Measurements from ENCODE around the gene SLC22A17. TPM values are rescaled to one million over a fixed set of nuclear protein-coding genes. Genes with fewer than 3 reads are reported as not detected.

Gene SLC22A17
- total and polyA plus RNA-seq, 2 of the 13 experiments (the other 11 are each of a cell fraction or from before 2014, with no cell fraction given), result 0.95 to 1.1 TPM

DNA sequence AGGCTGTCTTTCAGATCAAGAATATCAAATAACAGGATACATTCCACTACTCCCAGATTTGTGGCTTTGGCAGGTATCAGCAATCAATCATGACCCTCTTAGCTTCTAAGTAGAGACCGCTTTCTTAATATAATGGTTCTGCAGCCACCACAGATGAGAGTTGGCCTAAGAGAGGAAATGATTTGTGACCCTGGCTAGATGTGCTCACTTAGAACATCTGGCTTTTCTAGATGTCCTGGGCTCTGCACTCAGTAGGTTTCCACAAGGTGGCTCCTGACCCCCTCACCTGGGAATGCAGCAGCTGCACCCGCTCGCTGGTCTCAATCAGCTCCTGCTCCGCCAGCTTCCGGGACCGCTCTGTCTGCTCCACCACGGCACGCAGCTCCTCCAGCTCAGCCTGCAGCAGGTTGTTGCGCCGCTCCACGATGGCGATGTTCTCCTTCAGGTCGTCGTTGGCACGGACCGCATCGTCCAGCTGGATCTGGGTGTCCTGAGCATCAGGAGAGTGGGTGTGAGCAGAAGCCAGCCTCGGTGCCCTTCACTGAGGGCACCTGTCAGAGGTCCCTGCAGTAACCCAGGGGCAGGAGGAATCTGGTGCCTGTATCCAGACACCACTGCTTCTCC is 33.1 kb upstream of the SLC22A17 start (continued):
- no peak for TF ChIP-seq TAF15 (IDR thresholded peaks at IDR 0.05; ENCODE audit: low read depth, low read length, poor library complexity, severe bottlenecking)
- peak; percentile 22; the same call in 1 of the 2 replicates for TF ChIP-seq ETV5 (CRISPR knock-in tag; IDR thresholded peaks at IDR 0.05; ENCODE audit: borderline replicate concordance)
- TF ChIP-seq RXRB (CRISPR knock-in tag; IDR thresholded peaks at IDR 0.05; ENCODE audit: borderline replicate concordance), result no peak
- no peak; the same call in 1 of the 2 replicates for TF ChIP-seq ZNF563 (CRISPR knock-in tag; IDR thresholded peaks at IDR 0.05)
- no peak for TF ChIP-seq KLF15 (CRISPR knock-in tag; IDR thresholded peaks at IDR 0.05; ENCODE audit: borderline replicate concordance)
- TF ChIP-seq NFE2L1 (CRISPR knock-in tag; IDR thresholded peaks at IDR 0.05; ENCODE audit: borderline replicate concordance), result no peak
- no peak for TF ChIP-seq ZNF550 (CRISPR knock-in tag; IDR thresholded peaks at IDR 0.05; ENCODE audit: borderline replicate concordance)

DNA sequence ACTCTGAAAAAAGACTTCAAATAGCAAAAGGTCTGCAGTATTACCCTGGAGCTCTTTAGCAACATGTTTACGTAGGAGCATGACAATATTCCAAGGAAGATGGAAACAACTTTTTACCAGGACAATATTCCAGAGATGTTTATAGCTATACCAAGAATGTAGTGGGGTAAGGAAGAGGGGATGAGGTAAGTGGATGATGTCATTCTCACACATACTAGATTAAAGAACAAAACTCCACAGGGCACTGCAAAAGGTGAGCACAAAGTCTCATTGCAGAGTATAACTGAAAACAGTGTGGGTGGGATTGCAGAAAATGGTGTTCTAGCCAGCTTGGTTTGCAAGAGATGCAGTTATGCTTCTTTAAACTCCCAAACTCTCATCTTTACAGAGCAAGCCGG is 32.6 kb upstream of the SLC22A17 start:
- peak; percentile 97 for TF ChIP-seq ATF7 (IDR thresholded peaks at IDR 0.05)
- no peak for TF ChIP-seq ATF7 (CRISPR knock-in tag; IDR thresholded peaks at IDR 0.05)
- TF ChIP-seq BHLHE40 (IDR thresholded peaks at IDR 0.05; ENCODE audit: low read length), result no peak
- 0 out of 2 replicates have a peak, but pooled peaks have one; percentile 23 for TF ChIP-seq CREB1 (IDR thresholded peaks at IDR 0.05)
- no peak for TF ChIP-seq CREB1 (CRISPR knock-in tag; IDR thresholded peaks at IDR 0.05)
- TF ChIP-seq MEF2D (CRISPR knock-in tag; IDR thresholded peaks at IDR 0.05), result no peak
- no peak for TF ChIP-seq AGO1 (IDR thresholded peaks at IDR 0.05; ENCODE audit: low read depth, low read length, poor library complexity, severe bottlenecking)
- TF ChIP-seq ARID2 (CRISPR knock-in tag; IDR thresholded peaks at IDR 0.05; ENCODE audit: borderline replicate concordance), result no peak
- Histone ChIP-seq H2AFZ (ENCODE audit: low read length) (no peak overlapping the region), H3K79me2 (ENCODE audit: insufficient read depth, low read length) (no peaks in the 10 kb centered on the region), H3K27ac (ENCODE audit: extremely low read length, insufficient read depth, low read length) (no peak overlapping the region), H3K27me3 (ENCODE audit: control insufficient read depth in 1 of 2, insufficient read depth in 2 of 2, low read length in 2 of 2) (peaks cover 24 to 92% of the 10 kb centered on the region in 2 experiments), H3K4me3 (replicated peaks in 1 of 3; ENCODE audit: insufficient read depth in 1 of 3, low read depth in 2 of 3, low read length in 3 of 3) (no peak overlapping the region), H3K9me3 (ENCODE audit: low read length) (no peaks in the 10 kb centered on the region), H3K4me1 (ENCODE audit: insufficient read depth, low read length) (no peaks in the 10 kb centered on the region), H4K20me1 (ENCODE audit: insufficient read depth, low read length) (no peaks in the 10 kb centered on the region), H3K9ac (ENCODE audit: insufficient read depth, low read depth, low read length) (no peak overlapping the region), H3K36me3 (replicated peaks in 1 of 2; ENCODE audit: control insufficient read depth in 1 of 2, insufficient read depth in 2 of 2, low read length in 2 of 2) (no peaks in the 10 kb centered on the region), H3K4me2 (ENCODE audit: low read depth, low read length) (no peak overlapping the region)
- 27% methylated on average over 2 of the region's 2 CpGs for WGBS (ENCODE audit: low lambda C conversion rate)
- intact Hi-C loops (cut with micrococcal nuclease; ENCODE audit: unreplicated experiment) (no loop called here), in situ Hi-C loops (cut with HindIII; ENCODE audit: extremely low pct_ligation_motif_present, low pct_unique_long_range_greater_than_20kb) (no loop called here)
- ChIA-PET POLR2A (interaction anchor here (2.0 kb wide), 1 partner anchor 64 kb away, joined by 7 read pairs; the partner anchor contains the start of gene PABPN1), CTCF (ENCODE audit: low intra/inter-chr PET ratio, low total read pairs) (no interaction called here)
- DNase-seq (ENCODE audit: low spot score) (no peak), FAIRE-seq (no peak), ATAC-seq (no peak)
- BruUV-seq (replicated peaks), result no TSS peak
